GM12878 (cell line): ENCODE measurements around the gene CAPN9. TPM values are rescaled to one million over a fixed set of nuclear protein-coding genes. Genes with fewer than 3 reads are reported as not detected.

ENCODE experiments used
- ATAC-seq: fragments of 200-7000 bp; cut with Tn5 transposase; 3 replicates; pipeline ENCODE4 v1.9.1; 2020; ENCODE audit warnings: mild to moderate bottlenecking, moderate library complexity
- BruUV-seq: library from RNA; stranded (reverse); fragments of 400-500 nt; replicated peaks from 2 replicates; lab custom pipeline; 2021; lab: Mats Ljungman, UMichigan
- CTCF ChIA-PET: fragments of 300-600 bp; sonication (Branson Sonifier 250); formaldehyde crosslinking; extraction: SDS; loops from one replicate; lab custom pipeline; 2021; ENCODE audit warnings: inconsistent platforms; lab: Yijun Ruan, JAX
- POLR2A ChIA-PET: fragments of 350-600 bp; formaldehyde crosslinking; extraction: SDS; loops from one replicate; lab custom pipeline; 2021; ENCODE audit warnings: inconsistent platforms; lab: Charles Lee
- RAD21 ChIA-PET: fragments of 300-600 bp; sonication (Branson Sonifier 250); formaldehyde crosslinking; loops from one replicate; lab custom pipeline; 2023; ENCODE audit warnings: antibody characterized with exemption; ENCODE audit not compliant: unreplicated experiment; lab: Charles Lee
- SMC1A ChIA-PET: fragments of 300-600 bp; sonication (Branson Sonifier 250); formaldehyde crosslinking; loops from one replicate; lab custom pipeline; 2023; ENCODE audit not compliant: unreplicated experiment, uncharacterized antibody; lab: Charles Lee
- DNase-seq: peaks from one replicate; pipeline ENCODE4 v3.0.0-alpha.2; 2011; ENCODE audit warnings: low read depth, low spot score
- FAIRE-seq: peaks from 3 replicates; lab custom pipeline; 2011; peaks lifted over from hg19 to GRCh38; lab: Jason Lieb, UNC
- H2AFZ ChIP-seq: 2 replicates; pipeline ENCODE4 v1.6.0; 2011; ENCODE audit warnings: low read depth, low read length, control low read depth; ENCODE audit not compliant: control insufficient read depth
- H3K27ac ChIP-seq: 2 replicates; pipeline ENCODE4 v1.5.1; 2011; ENCODE audit warnings: control low read depth; ENCODE audit not compliant: control insufficient read depth, insufficient read depth
- H3K27me3 ChIP-seq, 2 experiments: replicated peaks in 1 of 2; 2 replicates each; pipeline versions ENCODE4 v1.6.0 to v1.6.1; 2011; ENCODE audit warnings: low read length in 1 of 2; ENCODE audit not compliant: control insufficient read depth in 2 of 2, insufficient read depth in 2 of 2
- H3K36me3 ChIP-seq, 2 experiments: 2 replicates each; pipeline ENCODE4 v1.5.1; 2011; ENCODE audit warnings: low read length in 1 of 2; ENCODE audit not compliant: control insufficient read depth in 2 of 2, insufficient read depth in 2 of 2
- H3K4me1 ChIP-seq: 2 replicates; pipeline ENCODE4 v1.6.1; 2011; ENCODE audit warnings: mild to moderate bottlenecking, low read length, moderate library complexity, mixed read lengths; ENCODE audit not compliant: control insufficient read depth, insufficient read depth
- H3K4me2 ChIP-seq: 2 replicates; pipeline ENCODE4 v1.6.0; 2011; ENCODE audit warnings: control low read depth; ENCODE audit not compliant: control insufficient read depth, insufficient read depth
- H3K4me3 ChIP-seq: fragments of 200-600 bp; sonication (generic); 2 replicates; pipeline ENCODE4 v1.5.1; 2016
- H3K79me2 ChIP-seq: 2 replicates; pipeline ENCODE4 v1.6.0; 2011; ENCODE audit warnings: low read length; ENCODE audit not compliant: control insufficient read depth, insufficient read depth
- H3K9ac ChIP-seq: 2 replicates; pipeline ENCODE4 v1.8.0; 2011; ENCODE audit warnings: low read length, control low read depth, mixed read lengths; ENCODE audit not compliant: control insufficient read depth, insufficient read depth
- H3K9me3 ChIP-seq: replicated peaks from 3 replicates; pipeline ENCODE4 v1.5.1; 2011; ENCODE audit warnings: mild to moderate bottlenecking, low read length; ENCODE audit not compliant: control insufficient read depth, insufficient read depth
- H4K20me1 ChIP-seq: 2 replicates; pipeline ENCODE4 v1.6.0; 2011; ENCODE audit not compliant: control insufficient read depth, insufficient read depth
- ASH2L ChIP-seq: fragments of 300-600, 200-600 bp; sonication (generic); IDR thresholded peaks from 2 replicates; pipeline ENCODE4 v1.6.1; 2017; ENCODE audit warnings: low read depth, mild to moderate bottlenecking, borderline replicate concordance
- BACH1 ChIP-seq: fragments of 450-650 bp; IDR thresholded peaks from 2 replicates; pipeline ENCODE4 v1.6.1; 2017; ENCODE audit warnings: mild to moderate bottlenecking, borderline replicate concordance
- CBFB ChIP-seq: IDR thresholded peaks from 2 replicates; pipeline ENCODE4 v1.6.1; 2016; ENCODE audit warnings: antibody characterized with exemption, low read depth
- ESRRA ChIP-seq: IDR thresholded peaks from 2 replicates; pipeline ENCODE4 v1.6.1; 2012; ENCODE audit warnings: mild to moderate bottlenecking, low read length, improper control_type of control experiment
- ETV6 ChIP-seq, 2 experiments: fragments of 450-650 bp in 1 of 2; IDR thresholded peaks in 1 of 2; conservative IDR thresholded peaks in 1 of 2; 2 replicates each; pipeline ENCODE4 v1.6.1; 2014; ENCODE audit warnings: antibody characterized with exemption in 1 of 2, borderline replicate concordance in 1 of 2, low read depth in 1 of 2, mild to moderate bottlenecking in 1 of 2, moderate library complexity in 1 of 2
- HDAC6 ChIP-seq: fragments of 200-600 bp; sonication (generic); IDR thresholded peaks from one replicate; pipeline ENCODE4 v1.8.0; 2017; ENCODE audit warnings: antibody characterized with exemption; ENCODE audit not compliant: unreplicated experiment
- MYB ChIP-seq: fragments of 150-350 bp; IDR thresholded peaks from 2 replicates; pipeline ENCODE4 v1.6.1; 2014; ENCODE audit warnings: mild to moderate bottlenecking, low read depth, low read length, borderline replicate concordance
- SMAD5 ChIP-seq: IDR thresholded peaks from 2 replicates; pipeline ENCODE4 v1.6.1; 2016; ENCODE audit warnings: antibody characterized with exemption, low read depth
- SMARCA5 ChIP-seq: fragments of 450-650 bp; IDR thresholded peaks from 2 replicates; pipeline ENCODE4 v1.6.1; 2017; ENCODE audit warnings: mild to moderate bottlenecking
- TBL1XR1 ChIP-seq: IDR thresholded peaks from 2 replicates; pipeline ENCODE4 v1.6.1; 2012; ENCODE audit warnings: low read depth, low read length, improper control_type of control experiment
- ZNF207 ChIP-seq: fragments of 450-650 bp; IDR thresholded peaks from 2 replicates; pipeline ENCODE4 v1.6.1; 2014; ENCODE audit warnings: antibody characterized with exemption, mild to moderate bottlenecking, borderline replicate concordance
- WGBS: methylation state at CpG from one replicate; pipeline ENCODE4 v1.1.6; 2016; ENCODE audit warnings: low lambda C conversion rate; ENCODE audit not compliant: insufficient replicate concordance, insufficient coverage; ENCODE audit errors: missing lambda C conversion rate; 5-methylcytosine and 5-hydroxymethylcytosine counted together
- in situ Hi-C: fragments of 300-500 bp; cut with MboI; formaldehyde crosslinking; loops from 9 replicates; pipeline ENCODE4 v1.14.3; 2018; ENCODE audit warnings: mixed read lengths
- intact Hi-C: fragments of 100-400 bp; cut with micrococcal nuclease; formaldehyde crosslinking; loops from one replicate; pipeline ENCODE4 v1.14.2; 2022; ENCODE audit not compliant: unreplicated experiment
- polyA plus RNA-seq, 11 experiments: library from polyadenylated mRNA; depleted of rRNA in 4 of 11; unstranded in 6 of 11; stranded (reverse) in 5 of 11; fragments of >200 nt; fragmentation: Nextera tagmentation in 4 of 11; fragmentation: Illumina TruSeq in 1 of 11; extraction: Ambion mirVana in 4 of 11; extraction: Trizol in 1 of 11; gene quantifications; 1 replicate in 1 of 11; 2 replicates in 10 of 11; pipeline versions ENCODE4 v1.2.1 to v1.2.3, GENCODE V29; 2011 to 2016; ENCODE audit warnings: inconsistent platforms in 2 of 11, missing spikeins in 2 of 11, low read depth in 1 of 11
- total RNA-seq, 4 experiments: library from RNA; depleted of rRNA in 3 of 4; stranded (reverse); fragments of >200 nt in 3 of 4; fragmentation: Illumina TruSeq in 1 of 4; extraction: Trizol in 1 of 4; gene quantifications; 2 replicates each; pipeline versions ENCODE4 v1.2.1 to v1.2.3, GENCODE V29; 2013 to 2021

Gene CAPN9
- total and polyA plus RNA-seq, 10 of the 15 experiments (the other 5 are each of a cell fraction or from before 2014, with no cell fraction given), result not detected

GRCh38 chr1:230807029-230807428 is 59.8 kb downstream of the CAPN9 start (continued):
- no peak for TF ChIP-seq ZNF207
- no peak for TF ChIP-seq SMARCA5
- no peak for TF ChIP-seq BACH1
- TF ChIP-seq MYB, result no peak
- no peak for TF ChIP-seq ESRRA

DNA sequence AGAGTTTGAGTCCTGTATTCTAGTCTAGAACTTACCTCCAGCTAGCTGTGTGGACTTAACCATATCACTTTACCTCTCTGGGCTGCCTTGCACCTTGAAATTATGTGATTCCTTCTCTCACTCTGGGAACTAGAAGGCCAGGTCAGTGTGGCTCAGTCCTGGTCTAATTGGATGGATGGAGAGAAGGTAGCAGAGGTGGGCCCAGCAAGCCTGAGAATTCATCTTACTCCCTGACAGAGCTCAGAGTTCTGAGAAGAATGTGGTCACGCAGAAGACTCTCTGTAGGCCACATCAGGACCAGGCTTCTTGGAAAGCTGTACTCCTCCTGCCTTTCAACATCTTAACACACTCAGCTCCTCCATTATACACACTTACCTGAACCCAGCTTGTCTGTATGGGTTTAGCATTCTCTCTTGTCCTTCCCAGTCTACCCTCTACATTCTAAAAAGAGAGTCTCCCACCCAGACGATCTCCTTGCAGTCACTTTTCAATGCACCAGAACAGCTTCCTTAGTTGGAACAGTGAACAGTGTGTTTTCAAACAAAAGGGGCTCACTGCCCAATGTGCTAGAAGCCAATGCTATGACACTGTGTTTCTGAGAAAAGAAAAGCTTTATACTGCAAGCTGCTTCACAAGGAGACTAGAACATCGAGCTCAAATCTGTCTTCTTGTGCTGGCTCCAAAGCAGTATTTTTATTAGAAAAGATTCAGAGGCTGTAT is 60.5 kb downstream of the CAPN9 start:
- no peak for DNase-seq
- Histone ChIP-seq H3K27me3 (no peaks in the 10 kb centered on the region), H3K79me2 (no peaks in the 10 kb centered on the region), H3K9me3 (no peaks in the 10 kb centered on the region), H2AFZ (no peak overlapping the region), H3K4me1 (no peaks in the 10 kb centered on the region), H3K27ac (no peak overlapping the region), H4K20me1 (no peaks in the 10 kb centered on the region), H3K9ac (no peak overlapping the region), H3K4me3 (no peak overlapping the region), H3K4me2 (no peak overlapping the region)
- WGBS, result 40% methylated on average over 3 of the region's 3 CpGs
- in situ Hi-C loops, result no loop called here
- ATAC-seq, result no peak
- SMC1A ChIA-PET, result no interaction called here
- POLR2A ChIA-PET, result no interaction called here
- no peak for FAIRE-seq
- no TSS peak for BruUV-seq
- RAD21 ChIA-PET, result no interaction called here
- TF ChIP-seq CBFB (no peak), SMAD5 (no peak), ETV6 (conservative IDR thresholded peaks at IDR 0.05 in 1 of 2, IDR thresholded peaks at IDR 0.05 in 1 of 2; ENCODE audit: borderline replicate concordance in 1 of 2, low read depth in 1 of 2) (no peak), TBL1XR1 (no peak), HDAC6 (no peak), MYB (no peak), ASH2L (no peak)
- TF ChIP-seq, all 136 proteins: peak for 0
- CTCF ChIA-PET, result interaction anchor here (1.8 kb wide), 1 partner anchor 26 kb away, joined by 3 read pairs; no protein-coding TSS in a partner anchor
- intact Hi-C loops, result no loop called here
- no peaks in the 10 kb centered on the region for H3K36me3 ChIP-seq
